H9 (cell line): ENCODE measurements around the gene SSX2IP. TPM values are rescaled to one million over a fixed set of nuclear protein-coding genes. Genes with fewer than 3 reads are reported as not detected.

Experiments used
- DNase-seq: peaks from one replicate; pipeline ENCODE4 v3.0.0-alpha.2; 2017
- H2AFZ ChIP-seq: one replicate; pipeline ENCODE4 v1.6.1; 2013; ENCODE audit warnings: mild to moderate bottlenecking, low read length, control low read depth, moderate library complexity
- H2AK5ac ChIP-seq: 2 replicates; pipeline ENCODE4 v1.6.1; 2013; ENCODE audit warnings: low read length, control low read depth, mixed read lengths; ENCODE audit not compliant: insufficient read length
- H2BK120ac ChIP-seq: one replicate; pipeline ENCODE4 v1.6.1; 2013; ENCODE audit warnings: low read depth, mild to moderate bottlenecking, low read length, control low read depth, inconsistent platforms; ENCODE audit not compliant: poor library complexity, severe bottlenecking
- H2BK12ac ChIP-seq: 2 replicates; pipeline ENCODE4 v1.6.1; 2013; ENCODE audit warnings: low read length, control low read depth, mixed read lengths, low read depth; ENCODE audit not compliant: insufficient read length
- H2BK15ac ChIP-seq: 2 replicates; pipeline ENCODE4 v1.6.1; 2013; ENCODE audit warnings: low read depth, low read length, control low read depth
- H2BK20ac ChIP-seq: one replicate; pipeline ENCODE4 v1.6.1; 2013; ENCODE audit warnings: low read depth, mild to moderate bottlenecking, low read length, control low read depth, inconsistent platforms; ENCODE audit not compliant: poor library complexity, severe bottlenecking
- H2BK5ac ChIP-seq: 2 replicates; pipeline ENCODE4 v1.6.1; 2013; ENCODE audit warnings: low read length, control low read depth, mixed read lengths; ENCODE audit not compliant: insufficient read length
- H3K14ac ChIP-seq: 2 replicates; pipeline ENCODE4 v1.6.1; 2013; ENCODE audit warnings: low read length, control low read depth; ENCODE audit not compliant: insufficient read depth
- H3K18ac ChIP-seq: 2 replicates; pipeline ENCODE4 v1.6.1; 2013; ENCODE audit warnings: low read depth, mild to moderate bottlenecking, mixed read lengths, low read length, control low read depth; ENCODE audit not compliant: insufficient read length
- H3K23ac ChIP-seq: 2 replicates; pipeline ENCODE4 v1.6.1; 2013; ENCODE audit warnings: low read length, control low read depth, mixed read lengths, low read depth; ENCODE audit not compliant: insufficient read length
- H3K23me2 ChIP-seq: 2 replicates; pipeline ENCODE4 v1.6.1; 2013; ENCODE audit warnings: low read depth, mild to moderate bottlenecking, mixed read lengths, low read length, control low read depth; ENCODE audit not compliant: insufficient read length, poor library complexity, severe bottlenecking
- H3K27ac ChIP-seq: 2 replicates; pipeline ENCODE4 v1.5.1; 2013; ENCODE audit warnings: low read length, control low read depth, mixed read lengths, low read depth; ENCODE audit not compliant: insufficient read length
- H3K27me3 ChIP-seq: 2 replicates; pipeline ENCODE4 v1.6.1; 2013; ENCODE audit warnings: low read length, control low read depth, inconsistent platforms; ENCODE audit not compliant: insufficient read depth
- H3K4ac ChIP-seq: 2 replicates; pipeline ENCODE4 v1.6.1; 2013; ENCODE audit warnings: low read depth, mild to moderate bottlenecking, control low read depth, inconsistent platforms, low read length, moderate library complexity
- H3K4me1 ChIP-seq: 2 replicates; pipeline ENCODE4 v1.6.1; 2013; ENCODE audit warnings: low read length, control low read depth, inconsistent platforms; ENCODE audit not compliant: insufficient read depth
- H3K4me2 ChIP-seq: 2 replicates; pipeline ENCODE4 v1.6.1; 2013; ENCODE audit warnings: low read length, control low read depth, mixed read lengths; ENCODE audit not compliant: insufficient read length, insufficient read depth
- H3K56ac ChIP-seq: 2 replicates; pipeline ENCODE4 v1.6.1; 2013; ENCODE audit warnings: low read depth, mild to moderate bottlenecking, mixed read lengths, low read length, control low read depth; ENCODE audit not compliant: insufficient read length
- H3K79me1 ChIP-seq: 2 replicates; pipeline ENCODE4 v1.6.1; 2013; ENCODE audit warnings: low read depth, mild to moderate bottlenecking, moderate library complexity, low read length, control low read depth, inconsistent platforms; ENCODE audit not compliant: insufficient read depth, poor library complexity, severe bottlenecking
- H3K79me2 ChIP-seq: 2 replicates; pipeline ENCODE4 v1.6.1; 2013; ENCODE audit warnings: low read length, control low read depth, inconsistent platforms; ENCODE audit not compliant: insufficient read depth
- H3K9ac ChIP-seq: 2 replicates; pipeline ENCODE4 v1.6.1; 2013; ENCODE audit warnings: low read length, control low read depth, mixed read lengths; ENCODE audit not compliant: insufficient read length; ENCODE audit errors: extremely low read depth
- H3K9me3 ChIP-seq: one replicate; pipeline ENCODE4 v1.6.1; 2013; ENCODE audit warnings: low read depth, low read length, inconsistent platforms; ENCODE audit not compliant: control insufficient read depth
- H3T11ph ChIP-seq: one replicate; pipeline ENCODE4 v1.6.1; 2013; ENCODE audit warnings: mild to moderate bottlenecking, low read length, control low read depth, inconsistent platforms
- H4K20me1 ChIP-seq: one replicate; pipeline ENCODE4 v1.6.1; 2013; ENCODE audit not compliant: control insufficient read depth, insufficient read length, insufficient read depth
- H4K5ac ChIP-seq: 2 replicates; pipeline ENCODE4 v1.6.1; 2013; ENCODE audit warnings: low read depth, mild to moderate bottlenecking, mixed read lengths, low read length, control low read depth; ENCODE audit not compliant: insufficient read length
- H4K8ac ChIP-seq: replicated peaks from 2 replicates; pipeline ENCODE4 v1.6.1; 2013; ENCODE audit warnings: low read length, control low read depth, mixed read lengths, low read depth; ENCODE audit not compliant: insufficient read length
- H4K91ac ChIP-seq: 2 replicates; pipeline ENCODE4 v1.6.1; 2013; ENCODE audit warnings: low read depth, mild to moderate bottlenecking, moderate library complexity, mixed read lengths, low read length, control low read depth; ENCODE audit not compliant: insufficient read length
- H3K27ac Mint-ChIP-seq, 3 experiments: 2 replicates in 2 of 3; 3 replicates in 1 of 3; pipeline ENCODE4 v1.8.0; 2020 to 2021; ENCODE audit warnings: mixed read lengths in 3 of 3, mild to moderate bottlenecking in 1 of 3, moderate library complexity in 1 of 3
- H3K27me3 Mint-ChIP-seq: 2 replicates; pipeline ENCODE4 v1.8.0; 2021; ENCODE audit warnings: low read depth, mild to moderate bottlenecking, moderate library complexity, mixed read lengths
- H3K36me3 Mint-ChIP-seq, 3 experiments: 2 replicates in 2 of 3; 3 replicates in 1 of 3; pipeline ENCODE4 v1.8.0; 2020 to 2021; ENCODE audit warnings: low read depth in 3 of 3, mixed read lengths in 3 of 3; ENCODE audit not compliant: insufficient read depth in 1 of 3
- H3K4me1 Mint-ChIP-seq, 2 experiments: 2 replicates each; pipeline ENCODE4 v1.8.0; 2020; ENCODE audit warnings: mixed read lengths in 2 of 2
- H3K4me3 Mint-ChIP-seq, 2 experiments: 2 replicates in 1 of 2; 3 replicates in 1 of 2; pipeline ENCODE4 v1.8.0; 2020 to 2021; ENCODE audit warnings: mild to moderate bottlenecking in 2 of 2, mixed read lengths in 2 of 2, moderate library complexity in 1 of 2
- H3K9me3 Mint-ChIP-seq, 2 experiments: 2 replicates in 1 of 2; 3 replicates in 1 of 2; pipeline ENCODE4 v1.8.0; 2020; ENCODE audit warnings: mild to moderate bottlenecking in 2 of 2, mixed read lengths in 2 of 2, moderate library complexity in 1 of 2
- CTCF ChIP-seq: fragments of 200-600 bp; sonication (generic); conservative IDR thresholded peaks from 3 replicates; pipeline ENCODE4 v1.8.0; 2021; ENCODE audit warnings: antibody characterized with exemption, mild to moderate bottlenecking
- WGBS: extraction: QIAGEN DNeasy Blood & Tissue Kit; methylation state at CpG from one replicate; pipeline ENCODE4 v1.1.7; 2013; ENCODE audit warnings: missing lambda C conversion rate, low lambda C conversion rate, mixed read lengths; ENCODE audit not compliant: insufficient read length; ENCODE audit errors: extremely low coverage; 5-methylcytosine and 5-hydroxymethylcytosine counted together
- total RNA-seq: library from RNA; stranded (reverse); gene quantifications from 2 replicates; pipeline ENCODE4 v1.2.1, GENCODE V29; 2021

The SSX2IP gene
- total RNA-seq, 1 experiment from 2014 or later: 19.6 TPM

DNA sequence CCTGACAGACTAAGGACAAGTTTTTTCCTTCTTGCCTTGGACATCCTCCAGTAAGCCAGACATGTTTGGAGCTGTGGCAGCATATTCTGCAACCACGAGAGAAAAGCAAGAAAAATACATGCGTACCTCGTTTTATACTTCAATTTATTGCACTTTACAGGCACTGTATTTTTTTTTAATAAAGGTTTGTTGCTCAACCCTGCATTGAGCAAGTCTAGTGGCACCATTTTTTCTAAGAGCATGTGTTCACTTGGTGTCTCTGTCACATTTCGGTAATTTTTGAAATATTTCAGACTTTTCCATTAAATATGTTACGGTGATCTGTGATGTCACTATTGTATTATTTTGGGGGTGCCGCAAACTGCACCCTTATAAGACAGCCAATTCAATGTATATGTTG lies 2.1 kb upstream of the SSX2IP start:
- H3K9me3 ChIP-seq: no peaks in the 10 kb centered on the region
- H2BK15ac ChIP-seq: no peak overlapping the region
- H3K79me1 ChIP-seq: no peaks in the 10 kb centered on the region
- Mint-ChIP-seq H3K4me1 (peaks cover 27 to 31% of the 10 kb centered on the region in 2 experiments), H3K4me3 (no peak overlapping the region), H3K9me3 (peaks cover 0 to 4% of the 10 kb centered on the region in 2 experiments; a peak in 2 of 5 replicates), H3K36me3 (no peaks in the 10 kb centered on the region; a peak in 1 of 7 replicates), H3K27ac (no peak overlapping the region), H3K27me3 (no peaks in the 10 kb centered on the region)
- no peaks in the 10 kb centered on the region for H3K27me3 ChIP-seq
- H3K4ac ChIP-seq: no peak overlapping the region
- peaks cover 3% of the 10 kb centered on the region for H4K20me1 ChIP-seq
- H3K79me2 ChIP-seq: peaks cover 12% of the 10 kb centered on the region; the same call in 1 of the 2 replicates
- no peak overlapping the region for H3K27ac ChIP-seq
- no peak overlapping the region for H4K5ac ChIP-seq
- no peak for DNase-seq
- no peak for TF ChIP-seq CTCF
- no peak overlapping the region for H3K56ac ChIP-seq
- H3K18ac ChIP-seq: no peak overlapping the region
- no peak overlapping the region for H3K9ac ChIP-seq
- WGBS: no CpG with 5 or more reads among the region's 6 CpGs
- no peak overlapping the region for H2AFZ ChIP-seq
- H3K4me1 ChIP-seq: peaks cover 9% of the 10 kb centered on the region; the same call in 1 of the 2 replicates
- no peak overlapping the region for H2BK20ac ChIP-seq
- no peak overlapping the region for H2AK5ac ChIP-seq
- no peak overlapping the region for H3K14ac ChIP-seq
- H4K91ac ChIP-seq: no peak overlapping the region
- H3T11ph ChIP-seq: no peak overlapping the region
- no peak overlapping the region for H4K8ac ChIP-seq
- no peak overlapping the region for H2BK12ac ChIP-seq
- H3K23me2 ChIP-seq: peaks cover 7% of the 10 kb centered on the region
- H2BK120ac ChIP-seq: no peak overlapping the region
- no peak overlapping the region for H2BK5ac ChIP-seq
- no peak overlapping the region for H3K23ac ChIP-seq
- H3K4me2 ChIP-seq: no peak overlapping the region
